ENCODE data around the gene EDARADD. TPM values are rescaled to one million over a fixed set of nuclear protein-coding genes. Genes with fewer than 3 reads are reported as not detected.

EDARADD gene
- total and polyA plus RNA-seq, 2 of the 13 experiments (the other 11 are each of a cell fraction or from before 2014, with no cell fraction given), result 0.03 TPM; not detected in 1

DNA sequence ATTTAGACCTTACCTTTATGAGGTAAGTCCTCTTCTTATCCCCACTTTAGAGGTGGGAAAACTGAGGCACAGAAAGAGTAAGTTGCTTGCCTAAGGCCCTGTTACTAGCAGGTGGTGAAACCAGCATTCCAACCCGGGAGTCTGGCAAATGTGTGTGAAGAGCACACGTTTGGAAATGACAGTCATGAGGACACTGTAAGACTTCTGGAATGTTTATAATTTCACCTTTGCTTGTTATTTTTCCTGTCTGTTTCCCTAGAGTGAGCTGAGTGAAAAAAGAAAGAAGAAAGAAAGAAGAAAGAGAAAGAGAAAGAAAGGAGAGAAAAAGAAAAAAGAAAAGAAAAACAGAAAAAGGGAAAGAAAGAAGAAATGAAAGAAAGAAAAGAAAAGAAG is 108.5 kb downstream of the EDARADD start:
- WGBS (ENCODE audit: low lambda C conversion rate), result 5% methylated on average over 2 of the region's 2 CpGs
- Histone ChIP-seq H4K20me1 (ENCODE audit: insufficient read depth, low read length) (no peaks in the 10 kb centered on the region), H3K4me2 (ENCODE audit: low read depth, low read length) (peak overlapping the region; percentile 60), H3K27ac (ENCODE audit: extremely low read length, insufficient read depth, low read length) (peak overlapping the region; percentile 89), H3K9me3 (ENCODE audit: low read length) (no peaks in the 10 kb centered on the region), H3K79me2 (ENCODE audit: insufficient read depth, low read length) (no peaks in the 10 kb centered on the region), H2AFZ (ENCODE audit: low read length) (no peak overlapping the region), H3K36me3 (replicated peaks in 1 of 2; ENCODE audit: control insufficient read depth in 1 of 2, insufficient read depth in 2 of 2, low read length in 2 of 2) (no peaks in the 10 kb centered on the region), H3K27me3 (ENCODE audit: control insufficient read depth in 1 of 2, insufficient read depth in 2 of 2, low read length in 2 of 2) (no peaks in the 10 kb centered on the region), H3K4me1 (ENCODE audit: insufficient read depth, low read length) (peaks cover 74% of the 10 kb centered on the region), H3K9ac (ENCODE audit: insufficient read depth, low read depth, low read length) (peak overlapping the region; percentile 55; the same call in 1 of the 2 replicates), H3K4me3 (replicated peaks in 1 of 3; ENCODE audit: insufficient read depth in 1 of 3, low read depth in 2 of 3, low read length in 3 of 3) (no peak overlapping the region)
- DNase-seq (ENCODE audit: low spot score), result peak; percentile 89
- FAIRE-seq, result no peak
- in situ Hi-C loops (cut with HindIII; ENCODE audit: extremely low pct_ligation_motif_present, low pct_unique_long_range_greater_than_20kb), result no loop called here
- intact Hi-C loops (cut with micrococcal nuclease; ENCODE audit: unreplicated experiment), result loop anchor here (1.0 kb wide), 1 partner anchor 12 kb away; no protein-coding TSS in a partner anchor
- POLR2A ChIA-PET, result interaction anchor here (0.5 to 2.1 kb wide), 11 partner anchors 8 to 1429 kb away, joined by 3 to 42 read pairs (median 8); partner anchors contain the start of gene LGALS8
- ATAC-seq, result peak; percentile 72
- CTCF ChIA-PET (ENCODE audit: low intra/inter-chr PET ratio, low total read pairs), result no interaction called here
- no TSS peak for BruUV-seq (replicated peaks)
- TF ChIP-seq KAT2B (IDR thresholded peaks at IDR 0.05; ENCODE audit: borderline replicate concordance, low read depth, low read length) (no peak), ZBTB7B (CRISPR knock-in tag; IDR thresholded peaks at IDR 0.05) (no peak), BHLHE40 (IDR thresholded peaks at IDR 0.05; ENCODE audit: low read length) (peak; percentile 64; the same call in 1 of the 2 replicates), ZMYM3 (CRISPR knock-in tag; IDR thresholded peaks at IDR 0.05) (peak; percentile 97), RBM39 (IDR thresholded peaks at IDR 0.05; ENCODE audit: low read depth, low read length, poor library complexity, severe bottlenecking) (no peak), TARDBP (CRISPR knock-in tag; IDR thresholded peaks at IDR 0.05) (0 out of 2 replicates have a peak, but pooled peaks have one; percentile 21), SOX5 (CRISPR knock-in tag; IDR thresholded peaks at IDR 0.05; ENCODE audit: borderline replicate concordance) (peak; percentile 32; the same call in 1 of the 2 replicates), CEBPG (CRISPR knock-in tag; IDR thresholded peaks at IDR 0.05) (0 out of 2 replicates have a peak, but pooled peaks have one; percentile 26), RCOR2 (CRISPR knock-in tag; IDR thresholded peaks at IDR 0.05) (peak; percentile 94), TEAD3 (CRISPR knock-in tag; optimal IDR thresholded peaks at IDR 0.05; ENCODE audit: borderline replicate concordance) (peak; percentile 89), CEBPB (IDR thresholded peaks at IDR 0.05; ENCODE audit: borderline replicate concordance, low read depth, low read length) (0 out of 2 replicates have a peak, but pooled peaks have one; percentile 46), ASH2L (IDR thresholded peaks at IDR 0.05; ENCODE audit: insufficient read length, low read depth, low read length) (peak; percentile 21), SPEN (CRISPR knock-in tag; IDR thresholded peaks at IDR 0.05; ENCODE audit: low read depth) (0 out of 2 replicates have a peak, but pooled peaks have one; percentile 1), ADNP (CRISPR knock-in tag; IDR thresholded peaks at IDR 0.05) (peak; percentile 93), XRCC5 (optimal IDR thresholded peaks at IDR 0.05; ENCODE audit: low read length) (no peak)
- TF ChIP-seq, protein P1, sequence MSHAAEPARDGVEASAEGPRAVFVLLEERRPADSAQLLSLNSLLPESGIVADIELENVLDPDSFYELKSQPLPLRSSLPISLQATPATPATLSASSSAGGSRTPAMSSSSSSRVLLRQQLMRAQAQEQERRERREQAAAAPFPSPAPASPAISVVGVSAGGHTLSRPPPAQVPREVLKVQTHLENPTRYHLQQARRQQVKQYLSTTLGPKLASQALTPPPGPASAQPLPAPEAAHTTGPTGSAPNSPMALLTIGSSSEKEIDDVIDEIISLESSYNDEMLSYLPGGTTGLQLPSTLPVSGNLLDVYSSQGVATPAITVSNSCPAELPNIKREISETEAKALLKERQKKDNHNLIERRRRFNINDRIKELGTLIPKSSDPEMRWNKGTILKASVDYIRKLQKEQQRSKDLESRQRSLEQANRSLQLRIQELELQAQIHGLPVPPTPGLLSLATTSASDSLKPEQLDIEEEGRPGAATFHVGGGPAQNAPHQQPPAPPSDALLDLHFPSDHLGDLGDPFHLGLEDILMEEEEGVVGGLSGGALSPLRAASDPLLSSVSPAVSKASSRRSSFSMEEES (CRISPR knock-in tag; IDR thresholded peaks at IDR 0.05), result peak; percentile 64; the same call in 1 of the 2 replicates
- TF ChIP-seq, protein P2, sequence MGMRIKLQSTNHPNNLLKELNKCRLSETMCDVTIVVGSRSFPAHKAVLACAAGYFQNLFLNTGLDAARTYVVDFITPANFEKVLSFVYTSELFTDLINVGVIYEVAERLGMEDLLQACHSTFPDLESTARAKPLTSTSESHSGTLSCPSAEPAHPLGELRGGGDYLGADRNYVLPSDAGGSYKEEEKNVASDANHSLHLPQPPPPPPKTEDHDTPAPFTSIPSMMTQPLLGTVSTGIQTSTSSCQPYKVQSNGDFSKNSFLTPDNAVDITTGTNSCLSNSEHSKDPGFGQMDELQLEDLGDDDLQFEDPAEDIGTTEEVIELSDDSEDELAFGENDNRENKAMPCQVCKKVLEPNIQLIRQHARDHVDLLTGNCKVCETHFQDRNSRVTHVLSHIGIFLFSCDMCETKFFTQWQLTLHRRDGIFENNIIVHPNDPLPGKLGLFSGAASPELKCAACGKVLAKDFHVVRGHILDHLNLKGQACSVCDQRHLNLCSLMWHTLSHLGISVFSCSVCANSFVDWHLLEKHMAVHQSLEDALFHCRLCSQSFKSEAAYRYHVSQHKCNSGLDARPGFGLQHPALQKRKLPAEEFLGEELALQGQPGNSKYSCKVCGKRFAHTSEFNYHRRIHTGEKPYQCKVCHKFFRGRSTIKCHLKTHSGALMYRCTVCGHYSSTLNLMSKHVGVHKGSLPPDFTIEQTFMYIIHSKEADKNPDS (CRISPR knock-in tag; IDR thresholded peaks at IDR 0.05), result peak; percentile 95; the same call in 1 of the 2 replicates
- TF ChIP-seq, protein P3, sequence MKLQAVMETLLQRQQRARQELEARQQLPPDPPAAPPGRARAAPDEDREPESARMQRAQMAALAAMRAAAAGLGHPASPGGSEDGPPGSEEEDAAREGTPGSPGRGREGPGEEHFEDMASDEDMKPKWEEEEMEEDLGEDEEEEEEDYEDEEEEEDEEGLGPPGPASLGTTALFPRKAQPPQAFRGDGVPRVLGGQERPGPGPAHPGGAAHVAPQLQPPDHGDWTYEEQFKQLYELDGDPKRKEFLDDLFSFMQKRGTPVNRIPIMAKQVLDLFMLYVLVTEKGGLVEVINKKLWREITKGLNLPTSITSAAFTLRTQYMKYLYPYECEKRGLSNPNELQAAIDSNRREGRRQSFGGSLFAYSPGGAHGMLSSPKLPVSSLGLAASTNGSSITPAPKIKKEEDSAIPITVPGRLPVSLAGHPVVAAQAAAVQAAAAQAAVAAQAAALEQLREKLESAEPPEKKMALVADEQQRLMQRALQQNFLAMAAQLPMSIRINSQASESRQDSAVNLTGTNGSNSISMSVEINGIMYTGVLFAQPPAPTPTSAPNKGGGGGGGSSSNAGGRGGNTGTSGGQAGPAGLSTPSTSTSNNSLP (IDR thresholded peaks at IDR 0.05; ENCODE audit: low read depth, low read length), result 0 out of 2 replicates have a peak, but pooled peaks have one; percentile 15
- TF ChIP-seq, protein P4, sequence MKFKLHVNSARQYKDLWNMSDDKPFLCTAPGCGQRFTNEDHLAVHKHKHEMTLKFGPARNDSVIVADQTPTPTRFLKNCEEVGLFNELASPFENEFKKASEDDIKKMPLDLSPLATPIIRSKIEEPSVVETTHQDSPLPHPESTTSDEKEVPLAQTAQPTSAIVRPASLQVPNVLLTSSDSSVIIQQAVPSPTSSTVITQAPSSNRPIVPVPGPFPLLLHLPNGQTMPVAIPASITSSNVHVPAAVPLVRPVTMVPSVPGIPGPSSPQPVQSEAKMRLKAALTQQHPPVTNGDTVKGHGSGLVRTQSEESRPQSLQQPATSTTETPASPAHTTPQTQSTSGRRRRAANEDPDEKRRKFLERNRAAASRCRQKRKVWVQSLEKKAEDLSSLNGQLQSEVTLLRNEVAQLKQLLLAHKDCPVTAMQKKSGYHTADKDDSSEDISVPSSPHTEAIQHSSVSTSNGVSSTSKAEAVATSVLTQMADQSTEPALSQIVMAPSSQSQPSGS (CRISPR knock-in tag; IDR thresholded peaks at IDR 0.05), result peak; percentile 6; the same call in 1 of the 2 replicates

Measured in HepG2 (cell line).